HL-60 (cell line): Measurements from ENCODE around the gene NAXE.

Source experiments
- GABPA ChIP-seq: IDR thresholded peaks from 2 replicates; pipeline ENCODE4 v1.6.1; 2012; ENCODE audit warnings: low read depth
- TF ChIP-seq, protein P1 (sequence below): IDR thresholded peaks from one replicate; pipeline ENCODE4 v1.5.1; 2011; ENCODE audit warnings: low read length, control low read depth, inconsistent platforms; ENCODE audit not compliant: insufficient read depth

DNA sequence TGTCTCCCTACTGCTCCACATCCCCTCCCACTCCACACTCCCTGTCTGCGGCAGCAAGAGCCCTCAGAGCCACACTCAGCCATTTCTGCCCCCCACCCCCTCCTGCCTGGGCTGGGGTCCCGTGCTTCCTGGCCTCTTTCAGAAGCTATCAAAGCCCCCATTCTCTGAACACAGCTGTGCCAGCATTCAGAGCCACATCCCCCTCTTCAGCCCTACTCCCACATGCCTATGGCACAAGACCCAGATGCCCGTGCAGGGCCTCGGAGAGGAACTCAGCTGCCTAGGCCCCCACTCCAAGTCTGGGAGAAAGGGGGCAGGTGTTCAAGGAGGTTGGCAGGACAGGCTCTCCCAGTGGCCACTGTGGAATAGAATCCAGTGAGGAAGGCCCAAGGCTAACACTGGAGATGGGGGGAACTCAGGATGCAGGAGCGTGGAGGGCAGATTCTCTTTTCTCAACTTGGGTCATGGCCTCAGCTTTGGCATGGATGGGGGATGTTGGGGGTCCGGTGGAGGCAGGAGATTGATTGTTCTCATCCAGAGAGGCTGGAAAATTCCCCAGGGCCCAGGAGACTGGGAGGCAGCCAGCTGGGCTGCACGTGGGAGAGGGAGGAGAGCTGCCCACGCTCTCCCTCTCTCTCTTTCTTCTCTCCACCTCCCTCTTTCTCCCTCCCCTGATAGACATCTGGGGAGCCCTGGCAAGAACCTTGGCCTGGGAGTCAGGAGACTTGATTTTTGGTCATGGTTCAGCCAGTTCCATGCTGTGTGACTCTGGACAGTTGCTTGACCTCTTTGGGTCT is 46.8 kb downstream of the NAXE start:
- TF ChIP-seq, protein P1, sequence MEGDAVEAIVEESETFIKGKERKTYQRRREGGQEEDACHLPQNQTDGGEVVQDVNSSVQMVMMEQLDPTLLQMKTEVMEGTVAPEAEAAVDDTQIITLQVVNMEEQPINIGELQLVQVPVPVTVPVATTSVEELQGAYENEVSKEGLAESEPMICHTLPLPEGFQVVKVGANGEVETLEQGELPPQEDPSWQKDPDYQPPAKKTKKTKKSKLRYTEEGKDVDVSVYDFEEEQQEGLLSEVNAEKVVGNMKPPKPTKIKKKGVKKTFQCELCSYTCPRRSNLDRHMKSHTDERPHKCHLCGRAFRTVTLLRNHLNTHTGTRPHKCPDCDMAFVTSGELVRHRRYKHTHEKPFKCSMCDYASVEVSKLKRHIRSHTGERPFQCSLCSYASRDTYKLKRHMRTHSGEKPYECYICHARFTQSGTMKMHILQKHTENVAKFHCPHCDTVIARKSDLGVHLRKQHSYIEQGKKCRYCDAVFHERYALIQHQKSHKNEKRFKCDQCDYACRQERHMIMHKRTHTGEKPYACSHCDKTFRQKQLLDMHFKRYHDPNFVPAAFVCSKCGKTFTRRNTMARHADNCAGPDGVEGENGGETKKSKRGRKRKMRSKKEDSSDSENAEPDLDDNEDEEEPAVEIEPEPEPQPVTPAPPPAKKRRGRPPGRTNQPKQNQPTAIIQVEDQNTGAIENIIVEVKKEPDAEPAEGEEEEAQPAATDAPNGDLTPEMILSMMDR, result no peak
- no peak for TF ChIP-seq GABPA
